HG03025 (cell line): ENCODE results near the gene PSMB11.

Experiments used
- ATAC-seq: cut with Tn5 transposase; IDR thresholded peaks from one replicate; pipeline ENCODE4 v1.9.1; 2021; ENCODE audit warnings: mild to moderate bottlenecking, moderate library complexity; ENCODE audit not compliant: unreplicated experiment, low FRiP score

PSMB11 gene

GRCh38 chr14:23056956-23057756, 15.1 kb downstream of the PSMB11 start, which contains the start of gene CDH24:
CDH24 (minus strand) TSS chr14:23057520; CDS start chr14:23055733, 1,787 bp downstream.
- no peak for ATAC-seq

- peak; percentile 60 for ATAC-seq
These were observed 16.0 kb downstream of the PSMB11 start for GRCh38 chr14:23057757-23058653.

DNA sequence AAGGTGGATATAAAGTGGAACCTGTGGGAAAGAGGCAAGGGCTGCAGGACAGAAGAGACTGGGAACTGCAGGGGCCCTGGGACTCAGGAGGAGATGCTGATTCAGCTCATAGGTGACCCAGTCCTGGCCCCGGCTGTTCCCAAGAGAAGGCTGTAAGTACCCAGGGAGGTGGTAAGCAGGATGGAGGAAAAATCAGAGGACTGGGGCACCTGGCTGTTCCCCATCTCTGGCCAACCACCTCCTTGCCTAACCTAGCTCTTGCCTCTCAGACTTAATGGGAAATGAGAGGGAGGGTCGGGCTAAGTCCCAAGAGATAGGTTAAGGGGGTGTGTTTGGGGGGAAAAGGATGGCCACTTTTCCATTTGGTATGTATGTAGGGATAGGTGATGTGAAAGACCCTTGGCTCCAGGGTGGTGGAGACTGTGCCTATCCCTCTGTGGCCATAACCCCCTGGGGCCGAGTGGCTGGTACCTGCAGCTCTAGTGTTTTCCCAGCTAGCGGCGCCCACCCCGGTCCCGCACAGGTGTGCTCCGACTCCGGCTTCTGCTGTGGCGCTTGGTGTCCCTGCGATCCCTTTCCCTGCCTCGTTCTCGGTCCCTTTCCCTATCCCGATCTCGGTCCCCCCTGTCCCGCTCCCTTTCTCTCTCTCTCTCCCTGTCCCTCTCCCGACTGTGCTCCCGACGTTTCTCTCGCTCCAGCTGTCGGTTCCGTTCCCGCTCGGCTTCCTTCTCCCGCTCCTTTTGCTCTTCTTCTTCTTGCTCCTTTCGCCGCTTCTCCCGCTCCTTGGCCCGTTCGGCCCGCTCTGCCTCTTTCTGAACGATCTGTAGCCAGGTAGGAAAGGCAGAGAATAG, 16.9 kb downstream of the PSMB11 start:
- no peak for ATAC-seq

DNA sequence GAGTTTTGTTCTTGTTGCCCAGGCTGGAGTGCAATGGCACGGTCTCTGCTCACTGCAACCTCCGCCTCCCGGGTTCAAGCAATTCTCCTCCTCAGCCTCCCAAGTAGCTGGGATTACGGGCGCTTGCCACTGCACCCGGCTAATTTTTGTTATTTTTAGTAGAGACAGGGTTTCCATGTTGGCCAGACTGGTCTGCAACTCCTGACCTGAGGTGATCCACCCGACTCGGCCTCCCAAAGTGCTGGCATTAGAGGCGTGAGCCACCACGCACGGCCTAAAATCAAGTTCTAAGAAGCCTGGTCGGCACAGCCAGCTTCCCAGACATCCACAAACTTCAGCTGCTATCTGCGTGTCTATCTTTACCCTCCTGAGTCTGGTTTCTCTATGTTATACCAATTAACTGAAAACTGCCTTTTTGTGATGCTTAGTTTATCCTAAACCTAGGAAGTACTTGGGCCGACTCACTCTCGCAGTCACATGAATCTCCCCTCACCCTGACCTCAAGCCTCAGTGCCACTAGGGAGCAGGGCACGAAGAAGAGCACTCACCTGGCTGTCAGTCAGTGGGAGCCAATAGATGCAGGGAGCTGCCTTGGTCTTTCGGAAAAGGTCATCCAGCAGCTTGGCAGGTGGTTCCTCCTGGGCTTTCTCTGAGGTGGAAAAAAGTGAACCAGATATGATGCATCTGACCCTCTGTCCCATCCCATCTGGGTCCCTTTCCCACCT, 18.7 kb downstream of the PSMB11 start:
- ATAC-seq, result no peak

DNA sequence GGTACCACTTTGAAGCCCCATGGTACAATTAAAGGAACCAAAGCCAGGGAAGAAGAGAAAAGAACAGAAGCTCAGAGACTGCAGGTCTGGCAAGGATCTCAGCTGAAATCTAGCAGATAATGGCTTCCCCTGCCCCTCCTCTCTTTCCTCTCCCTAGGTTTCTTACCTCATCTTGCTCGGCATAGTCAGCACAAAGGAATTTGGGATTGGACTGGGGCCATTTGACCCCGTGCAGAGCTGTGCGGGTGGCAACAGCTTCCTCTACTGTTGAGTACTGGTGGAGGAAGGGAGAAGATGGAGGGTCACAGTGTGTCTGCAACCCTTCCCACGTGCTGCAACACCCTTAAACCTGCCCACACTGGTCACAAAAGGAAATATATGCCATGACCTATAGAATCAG, 20.0 kb downstream of the PSMB11 start:
- ATAC-seq, result no peak

DNA sequence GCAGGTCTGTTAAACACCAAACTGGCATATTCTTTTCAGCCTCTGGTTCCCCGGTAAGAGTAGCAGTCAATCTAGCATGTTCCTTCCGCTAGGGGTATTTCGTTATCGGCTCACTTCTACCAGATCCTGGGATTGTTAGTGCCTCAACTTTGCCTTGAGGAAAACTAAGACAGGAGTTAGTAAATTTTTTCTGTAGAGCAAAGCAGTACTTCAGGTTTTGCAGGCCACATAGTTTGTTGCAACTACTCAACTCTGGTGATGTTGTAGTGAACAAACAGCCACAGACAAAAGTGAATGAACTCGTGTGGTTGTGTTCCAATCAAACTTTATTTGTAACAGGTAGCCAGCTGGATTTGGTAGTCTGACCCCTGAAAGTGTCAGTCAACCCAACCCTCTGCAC, 21.6 kb downstream of the PSMB11 start:
- no peak for ATAC-seq

DNA sequence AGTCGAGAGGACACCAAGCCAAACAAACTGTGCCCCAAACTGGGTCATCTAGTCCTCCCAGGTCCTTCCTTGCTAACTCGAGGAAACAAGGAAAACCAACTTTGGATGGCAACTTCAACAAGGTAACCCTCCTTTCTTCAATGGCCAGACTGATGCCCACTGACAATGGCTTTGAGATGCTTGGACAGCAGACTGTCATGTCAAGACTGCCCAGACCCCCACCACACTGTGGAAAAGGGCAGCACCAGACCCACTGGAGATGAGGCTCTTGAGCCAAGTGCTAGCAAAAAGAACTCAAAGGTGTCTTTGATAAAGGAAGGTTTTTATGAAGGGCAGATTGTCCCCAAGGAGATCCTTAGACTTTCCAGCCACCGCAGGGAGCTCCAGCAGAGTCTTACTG, 24.4 kb downstream of the PSMB11 start:
- no peak for ATAC-seq

DNA sequence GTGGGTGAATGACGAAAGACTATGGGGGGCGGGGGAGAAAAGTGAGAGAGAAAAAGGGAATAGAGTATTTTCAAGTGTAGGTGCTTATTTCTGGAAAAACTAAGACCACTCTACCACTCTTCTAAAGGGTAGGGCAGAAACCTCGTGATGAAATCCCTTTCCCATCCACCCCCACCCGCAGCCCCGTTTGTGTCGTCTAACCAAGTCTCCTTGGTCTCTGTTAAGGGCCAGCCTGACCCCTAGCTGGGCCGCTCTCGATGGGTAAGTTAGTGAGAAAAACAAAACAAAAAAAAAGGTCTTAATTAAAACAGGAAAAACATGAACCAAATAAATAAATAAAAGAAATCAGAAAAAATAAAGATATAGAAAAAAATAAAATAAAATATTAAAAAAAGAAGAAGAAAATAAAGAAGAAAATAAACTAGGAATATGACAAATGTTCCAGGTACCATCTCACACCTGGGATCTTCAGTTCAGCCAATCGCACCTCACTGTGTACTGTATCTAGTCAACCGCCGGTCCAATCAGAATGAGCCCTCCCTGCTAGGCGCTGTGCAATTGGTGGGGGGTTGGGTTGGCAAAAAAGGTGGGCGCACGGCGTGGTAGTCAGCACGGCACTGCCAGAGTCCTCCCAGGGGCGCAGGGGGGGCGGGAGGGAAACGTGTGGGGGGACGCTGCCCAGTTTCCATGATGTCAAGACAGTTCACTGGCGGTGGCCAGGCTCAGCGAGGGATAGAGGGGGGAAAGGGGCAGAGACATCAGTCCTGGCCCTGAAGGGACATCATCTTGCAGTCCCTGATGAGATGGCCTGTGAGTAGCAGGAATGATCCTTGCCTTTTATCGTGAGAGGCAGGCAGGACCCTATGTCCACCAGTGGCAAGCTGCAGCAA, 25.1 kb downstream of the PSMB11 start:
- ATAC-seq, result no peak

DNA sequence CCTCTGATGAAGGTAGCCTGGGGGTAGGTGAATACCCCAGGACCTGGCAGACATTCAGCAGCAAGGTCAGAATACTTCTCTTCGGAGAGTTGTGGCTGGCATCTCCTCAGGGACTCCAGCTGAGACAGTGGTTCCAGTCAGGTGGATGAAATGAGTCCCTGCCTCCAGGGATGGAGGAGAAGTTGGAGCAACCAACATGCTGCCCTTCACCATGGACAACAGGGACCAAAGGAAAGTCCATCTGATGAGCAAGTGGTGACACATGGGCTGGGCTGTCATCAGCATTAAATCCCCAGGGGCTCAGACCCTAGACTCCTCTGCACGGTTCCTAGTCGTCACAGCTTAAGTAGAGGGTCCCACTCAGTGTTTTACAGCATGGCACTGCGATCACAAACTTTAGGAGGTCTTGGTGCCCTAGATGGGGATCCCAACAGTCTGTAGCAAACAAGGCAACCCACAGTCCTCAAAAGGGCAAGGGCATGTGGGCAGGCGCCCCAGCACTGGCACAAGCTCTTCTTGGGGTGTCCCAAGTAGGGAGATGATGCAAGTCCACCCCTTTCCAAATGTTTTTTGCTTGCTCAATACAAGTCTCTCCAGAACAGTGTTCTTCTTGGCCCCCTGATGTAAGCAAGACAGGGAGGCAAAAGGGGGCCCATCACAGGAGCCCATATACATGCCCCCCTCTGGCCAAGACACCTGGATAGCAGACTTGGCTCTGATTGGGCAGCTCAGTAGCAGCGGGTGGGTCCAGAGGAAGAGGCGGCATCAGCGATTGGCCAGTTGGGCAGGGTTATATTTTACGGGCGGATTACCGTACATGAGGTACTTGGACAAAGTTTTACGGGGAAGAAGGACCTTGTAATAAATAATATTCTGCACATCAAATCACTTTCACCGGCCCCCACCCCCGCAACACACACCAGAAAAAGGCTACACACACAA, 26.1 kb downstream of the PSMB11 start:
- ATAC-seq, result no peak

DNA sequence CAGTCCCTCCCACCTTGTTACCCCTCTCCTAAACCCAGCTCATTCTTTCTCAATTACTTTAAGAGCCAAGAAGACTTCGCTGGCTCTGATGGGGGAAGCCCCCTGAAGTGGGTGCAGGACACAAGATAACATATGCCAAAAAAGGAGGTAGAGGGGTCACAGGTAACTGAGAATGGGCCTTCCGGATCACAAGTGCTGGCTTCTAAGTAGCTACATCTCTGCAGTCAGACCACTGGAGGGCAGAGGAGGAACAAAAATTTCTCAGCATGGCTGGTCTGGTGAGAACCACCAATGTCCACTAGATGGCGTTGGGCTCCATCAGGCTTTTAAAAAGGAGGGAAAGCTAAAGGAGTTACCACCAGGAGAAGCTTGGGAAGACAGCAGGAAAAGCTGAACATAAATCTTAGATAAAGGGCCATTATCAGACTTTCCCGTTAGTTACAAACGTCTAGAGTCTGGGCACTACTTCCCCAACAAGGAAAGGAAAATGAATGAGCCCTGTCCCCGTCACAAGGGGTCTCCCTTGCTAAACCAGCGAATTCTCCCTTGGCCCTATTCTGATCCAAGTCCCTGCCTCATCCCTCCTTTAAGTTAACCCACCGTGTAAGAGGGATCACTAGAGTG, 26.9 kb downstream of the PSMB11 start:
- ATAC-seq, result peak; percentile 49

GRCh38 chr14:23069413-23069806, 27.4 kb downstream of the PSMB11 start:
- no peak for ATAC-seq

GRCh38 chr14:23070262-23071129, 28.5 kb downstream of the PSMB11 start:
- ATAC-seq, result no peak

DNA sequence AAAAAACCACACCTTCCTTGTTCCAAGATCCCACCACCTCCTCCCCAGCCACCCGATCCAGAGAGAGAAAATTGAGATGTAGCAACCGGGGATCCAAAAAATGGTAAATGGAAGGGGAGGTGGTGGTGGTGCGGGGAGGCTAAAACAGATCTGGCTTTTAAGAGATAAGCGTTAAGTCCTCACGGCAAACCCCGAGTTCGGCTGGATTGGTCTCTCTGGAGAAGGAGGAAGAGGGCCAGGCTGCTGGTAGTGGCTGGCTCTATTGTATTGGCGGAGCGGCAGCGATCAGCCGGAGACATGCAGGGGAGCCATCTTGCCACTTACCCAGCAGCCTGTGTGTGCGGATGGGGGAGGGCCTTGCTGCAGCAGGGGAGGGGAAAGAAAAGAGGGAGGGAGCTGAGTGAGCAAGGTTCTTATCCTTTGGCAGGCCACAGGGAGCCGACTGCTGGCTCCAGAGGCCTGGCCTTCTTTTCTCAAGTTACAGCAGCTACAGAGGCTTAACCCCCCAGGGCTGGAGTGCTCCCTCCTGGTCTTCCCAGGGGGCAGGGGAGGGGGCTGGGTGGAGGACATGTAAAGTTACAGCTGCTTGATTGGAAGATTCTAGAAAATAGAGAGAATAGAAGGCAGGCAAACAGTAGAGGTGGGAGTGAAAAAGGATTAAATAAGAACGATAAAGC, 29.4 kb downstream of the PSMB11 start:
- peak; percentile 72 for ATAC-seq

- no peak for ATAC-seq
These were observed 30.0 kb downstream of the PSMB11 start for GRCh38 chr14:23071921-23072539.

- no peak for ATAC-seq
These were observed 32.9 kb downstream of the PSMB11 start for GRCh38 chr14:23074906-23075305.
